ENCODE data around the gene SYNPO2.
"Not testable (repeated sequence)": the region's sequence is repeated elsewhere in the genome, so short reads cannot be mapped to it uniquely, and the experiment has no call there.

SYNPO2 gene

GRCh38 chr4:119048446-119048845, 159.8 kb downstream of the SYNPO2 start:
- no peak for ATAC-seq
- H3K27ac Mint-ChIP-seq, result no peak overlapping the region
- H3K4me3 Mint-ChIP-seq, result no peak overlapping the region
- no peaks in the 10 kb centered on the region for H3K36me3 Mint-ChIP-seq
- H3K27me3 Mint-ChIP-seq, result peaks cover 9% of the 10 kb centered on the region
- no peaks in the 10 kb centered on the region for H3K9me3 Mint-ChIP-seq
- no peaks in the 10 kb centered on the region for H3K4me1 Mint-ChIP-seq

GRCh38 chr4:119049342-119049741, 160.7 kb downstream of the SYNPO2 start:
- no peak overlapping the region for H3K4me3 Mint-ChIP-seq
- H3K27me3 Mint-ChIP-seq, result peaks cover 9% of the 10 kb centered on the region
- no peaks in the 10 kb centered on the region for H3K4me1 Mint-ChIP-seq
- H3K27ac Mint-ChIP-seq, result no peak overlapping the region
- H3K9me3 Mint-ChIP-seq, result no peaks in the 10 kb centered on the region
- no peaks in the 10 kb centered on the region for H3K36me3 Mint-ChIP-seq
- ATAC-seq, result no peak

DNA sequence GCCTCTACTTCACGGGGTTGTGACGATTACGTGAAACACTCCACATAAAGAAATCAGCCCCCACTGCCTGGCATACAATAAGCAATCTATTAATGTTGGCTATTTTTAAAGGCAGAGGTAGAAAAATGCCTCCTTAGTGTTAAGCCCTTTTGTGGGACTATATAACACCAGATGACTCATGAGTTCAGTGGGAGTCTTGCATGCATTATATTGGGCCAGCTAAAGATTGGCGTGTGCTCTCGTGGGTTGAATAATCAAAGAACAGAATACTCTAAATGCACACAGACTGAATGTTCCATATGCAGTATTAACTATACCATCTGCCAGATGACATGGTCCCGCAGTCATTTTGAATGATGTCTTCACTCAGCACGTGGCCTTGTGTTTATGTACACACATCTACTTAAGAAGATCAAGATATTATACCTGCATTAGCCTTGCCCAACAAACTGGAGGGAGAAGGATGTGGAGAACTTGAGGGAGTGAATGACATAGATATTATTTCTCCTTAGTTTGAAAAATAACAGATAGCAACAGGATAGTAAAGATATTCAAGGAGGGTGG, 162.0 kb downstream of the SYNPO2 start:
- H3K9me3 Mint-ChIP-seq, result no peaks in the 10 kb centered on the region
- peaks cover 9% of the 10 kb centered on the region for H3K27me3 Mint-ChIP-seq
- no peak overlapping the region for H3K4me3 Mint-ChIP-seq
- no peak overlapping the region for H3K27ac Mint-ChIP-seq
- H3K4me1 Mint-ChIP-seq, result no peaks in the 10 kb centered on the region
- ATAC-seq, result no peak
- no peaks in the 10 kb centered on the region for H3K36me3 Mint-ChIP-seq

- no peaks in the 10 kb centered on the region for H3K36me3 Mint-ChIP-seq
- no peak for ATAC-seq
- H3K9me3 Mint-ChIP-seq, result no peaks in the 10 kb centered on the region
- H3K4me3 Mint-ChIP-seq, result no peak overlapping the region
- H3K27ac Mint-ChIP-seq, result no peak overlapping the region
- H3K27me3 Mint-ChIP-seq, result peaks cover 9% of the 10 kb centered on the region
- no peaks in the 10 kb centered on the region for H3K4me1 Mint-ChIP-seq
Observed at GRCh38 chr4:119053245-119053644, 164.6 kb downstream of the SYNPO2 start.

DNA sequence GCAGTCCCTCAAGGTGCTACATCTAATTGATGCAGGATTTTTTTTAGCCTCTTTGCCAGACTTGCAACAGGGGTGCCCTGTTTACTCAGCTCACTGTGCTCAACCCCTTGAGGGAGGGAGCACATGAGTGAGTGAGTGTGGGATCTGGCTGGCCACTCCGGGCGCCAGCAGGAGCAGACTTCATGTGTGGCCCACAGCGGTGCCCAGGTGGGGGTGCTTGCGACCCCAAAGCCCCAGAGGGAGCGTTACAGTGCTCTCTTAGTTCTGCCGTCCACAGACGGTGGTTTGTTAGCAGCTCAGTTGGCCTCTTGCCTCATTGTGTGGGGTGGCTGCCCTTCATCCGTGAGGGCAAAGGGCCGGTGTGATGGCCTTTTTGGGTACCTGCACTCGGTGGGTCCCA, 165.3 kb downstream of the SYNPO2 start:
- Mint-ChIP-seq H3K27me3 (peaks cover 9% of the 10 kb centered on the region), H3K27ac (no peak overlapping the region), H3K4me3 (no peak overlapping the region), H3K9me3 (no peaks in the 10 kb centered on the region), H3K4me1 (no peaks in the 10 kb centered on the region), H3K36me3 (no peaks in the 10 kb centered on the region)
- peak; percentile 49 for ATAC-seq

GRCh38 chr4:119057417-119057816, 168.8 kb downstream of the SYNPO2 start:
- H3K36me3 Mint-ChIP-seq, result no peaks in the 10 kb centered on the region
- no peaks in the 10 kb centered on the region for H3K9me3 Mint-ChIP-seq
- H3K27ac Mint-ChIP-seq, result no peak overlapping the region
- no peak overlapping the region for H3K4me3 Mint-ChIP-seq
- no peak for ATAC-seq
- H3K4me1 Mint-ChIP-seq, result no peaks in the 10 kb centered on the region
- H3K27me3 Mint-ChIP-seq, result no peaks in the 10 kb centered on the region

- Mint-ChIP-seq H3K4me3 (no peak overlapping the region), H3K4me1 (no peaks in the 10 kb centered on the region), H3K27ac (no peak overlapping the region), H3K36me3 (no peaks in the 10 kb centered on the region), H3K27me3 (no peaks in the 10 kb centered on the region), H3K9me3 (no peaks in the 10 kb centered on the region)
- ATAC-seq, result no peak
Observed at GRCh38 chr4:119059221-119059620, 170.6 kb downstream of the SYNPO2 start.

DNA sequence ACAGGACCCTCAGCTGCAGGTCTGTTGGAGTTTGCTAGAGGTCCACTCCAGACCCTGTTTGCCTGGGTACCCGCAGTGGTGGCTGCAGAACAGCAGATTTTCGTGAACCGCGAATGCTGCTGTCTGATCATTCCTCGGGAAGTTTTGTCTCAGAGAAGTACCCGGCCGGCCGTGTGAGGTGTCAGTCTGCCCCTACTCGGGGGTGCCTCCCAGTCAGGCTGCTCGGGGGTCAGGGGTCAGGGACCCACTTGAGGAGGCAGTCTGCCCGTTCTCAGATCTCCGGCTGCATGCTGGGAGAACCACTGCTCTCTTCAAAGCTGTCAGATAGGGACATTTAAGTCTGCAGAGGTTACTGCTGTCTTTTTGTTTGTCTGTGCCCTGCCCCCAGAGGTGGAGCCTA, 178.5 kb downstream of the SYNPO2 start:
- H3K27me3 Mint-ChIP-seq, result peaks cover 34% of the 10 kb centered on the region
- not testable (repeated sequence) for H3K4me1 Mint-ChIP-seq, H3K9me3 Mint-ChIP-seq, H3K4me3 Mint-ChIP-seq, H3K27ac Mint-ChIP-seq, ATAC-seq, H3K36me3 Mint-ChIP-seq

DNA sequence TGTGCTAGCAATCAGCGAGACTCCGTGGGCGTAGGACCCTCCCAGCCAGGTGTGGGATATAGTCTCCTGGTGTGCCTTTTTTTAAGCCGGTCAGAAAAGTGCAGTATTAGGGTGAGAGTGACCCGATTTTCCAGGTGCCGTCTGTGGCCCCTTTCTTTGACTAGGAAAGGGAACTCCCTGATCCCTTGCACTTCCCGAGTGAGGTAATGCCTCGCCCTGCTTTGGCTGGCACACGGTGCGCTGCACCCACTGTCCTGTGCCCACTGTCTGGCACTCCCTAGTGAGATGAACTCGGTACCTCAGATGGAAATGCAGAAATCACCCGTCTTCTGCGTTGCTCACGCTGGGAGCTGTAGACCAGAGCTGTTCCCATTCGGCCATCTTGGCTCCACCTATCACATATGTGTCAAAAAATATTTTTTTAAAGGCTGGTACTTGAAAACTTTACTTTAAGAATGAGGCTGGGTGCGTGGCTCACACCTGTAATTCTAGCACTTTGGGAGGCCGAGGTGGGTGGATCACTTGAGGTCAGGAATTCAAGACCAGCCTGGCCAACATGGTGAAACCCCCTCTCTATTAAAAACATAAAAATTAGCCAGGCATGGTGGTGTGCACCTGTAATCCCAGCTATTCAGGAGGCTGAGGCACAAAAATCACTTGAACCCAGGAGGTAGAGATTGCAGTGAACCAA, 179.2 kb downstream of the SYNPO2 start:
- ATAC-seq, H3K4me1 Mint-ChIP-seq, H3K36me3 Mint-ChIP-seq, H3K27ac Mint-ChIP-seq, H3K4me3 Mint-ChIP-seq, H3K9me3 Mint-ChIP-seq: not testable (repeated sequence)
- H3K27me3 Mint-ChIP-seq, result peaks cover 35% of the 10 kb centered on the region

GRCh38 chr4:119068529-119068962, 179.9 kb downstream of the SYNPO2 start:
- Mint-ChIP-seq H3K27me3 (peaks cover 42% of the 10 kb centered on the region), H3K36me3 (no peaks in the 10 kb centered on the region), H3K27ac (no peak overlapping the region), H3K4me3 (no peak overlapping the region), H3K9me3 (peaks cover 3% of the 10 kb centered on the region), H3K4me1 (no peaks in the 10 kb centered on the region)
- no peak for ATAC-seq

- Mint-ChIP-seq H3K27ac (no peak overlapping the region), H3K4me3 (no peak overlapping the region), H3K36me3 (no peaks in the 10 kb centered on the region), H3K4me1 (no peaks in the 10 kb centered on the region), H3K9me3 (peaks cover 3% of the 10 kb centered on the region), H3K27me3 (peaks cover 46% of the 10 kb centered on the region)
- no peak for ATAC-seq
Observed at GRCh38 chr4:119070301-119070700, 181.6 kb downstream of the SYNPO2 start.

DNA sequence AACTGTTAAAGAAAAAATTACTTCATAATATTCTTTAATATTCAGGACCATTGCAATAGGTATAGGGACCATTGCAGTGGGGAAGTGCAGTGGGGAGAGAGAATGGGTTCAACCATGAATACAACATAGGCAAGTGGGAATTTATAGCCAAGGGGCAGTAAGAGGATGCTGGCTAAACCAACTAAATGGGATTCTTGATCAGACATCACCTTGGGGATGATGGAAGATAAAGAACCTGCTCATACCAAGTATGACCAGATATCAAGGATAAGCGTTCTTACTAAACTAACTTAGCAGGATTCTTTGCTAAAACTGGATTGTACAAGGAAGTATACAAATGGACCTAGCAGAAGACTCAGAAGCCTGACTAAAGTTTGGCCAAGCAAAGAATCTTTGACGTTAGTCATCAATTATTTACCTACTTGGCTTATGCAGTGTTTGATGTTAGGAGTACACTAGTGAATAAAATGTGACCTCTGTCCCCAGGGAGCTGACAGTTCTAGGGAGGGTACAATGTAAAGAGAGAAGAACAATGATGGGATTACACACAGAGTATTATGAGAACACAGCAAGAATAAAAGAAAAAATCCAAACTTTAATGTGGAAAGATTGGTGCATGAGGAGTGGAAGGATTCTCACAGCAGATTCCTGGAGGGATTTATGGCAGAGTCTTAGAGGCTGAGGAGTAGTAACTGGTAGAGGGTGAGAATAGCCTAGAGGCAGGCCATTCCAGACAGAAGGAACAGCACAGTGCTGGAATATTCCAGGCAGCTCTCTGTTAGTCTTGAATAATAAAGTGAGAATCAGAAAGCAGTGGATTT, 192.3 kb downstream of the SYNPO2 start:
- H3K36me3 Mint-ChIP-seq, result no peaks in the 10 kb centered on the region
- H3K9me3 Mint-ChIP-seq, result peaks cover 3% of the 10 kb centered on the region
- H3K27ac Mint-ChIP-seq, result no peak overlapping the region
- H3K4me3 Mint-ChIP-seq, result no peak overlapping the region
- H3K27me3 Mint-ChIP-seq, result peaks cover 6% of the 10 kb centered on the region
- ATAC-seq, result no peak
- H3K4me1 Mint-ChIP-seq, result peaks cover 9% of the 10 kb centered on the region

DNA sequence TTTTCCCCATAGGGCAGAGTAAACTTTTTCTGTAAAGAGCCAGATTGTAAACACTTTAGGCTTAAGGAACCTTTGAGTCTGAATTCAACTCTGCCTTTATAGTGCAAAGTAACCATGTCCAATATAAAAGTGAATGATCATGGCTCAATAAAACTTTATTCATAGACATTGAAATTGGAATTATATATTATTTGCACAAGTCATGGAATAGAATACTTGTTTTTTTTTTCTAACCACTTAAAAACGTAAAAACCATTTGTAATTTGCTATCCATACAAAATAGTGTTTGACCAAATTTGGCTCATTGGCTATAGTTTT, 192.8 kb downstream of the SYNPO2 start:
- ATAC-seq, result no peak

DNA sequence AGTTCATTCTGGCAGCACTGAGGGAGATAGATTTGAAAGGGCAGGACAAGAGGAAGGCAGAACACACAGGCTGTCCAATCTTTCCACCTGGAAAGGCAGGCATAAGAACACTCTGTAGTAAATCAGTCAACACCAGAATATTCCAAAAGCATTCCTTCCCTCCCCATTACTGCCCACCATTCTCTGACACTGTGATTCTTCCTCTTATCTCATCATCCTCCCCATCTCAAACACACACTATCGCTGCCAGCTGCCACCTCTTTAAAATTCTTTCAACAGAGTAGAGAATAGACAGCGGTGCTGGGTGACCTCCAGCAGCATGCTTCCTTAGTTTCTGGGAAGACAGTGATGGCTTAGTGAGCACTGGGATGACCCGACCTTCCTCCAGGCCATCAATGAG, 193.3 kb downstream of the SYNPO2 start:
- H3K4me1 Mint-ChIP-seq, result peaks cover 9% of the 10 kb centered on the region
- no peak overlapping the region for H3K4me3 Mint-ChIP-seq
- H3K27ac Mint-ChIP-seq, result no peak overlapping the region
- peaks cover 3% of the 10 kb centered on the region for H3K9me3 Mint-ChIP-seq
- no peaks in the 10 kb centered on the region for H3K36me3 Mint-ChIP-seq
- H3K27me3 Mint-ChIP-seq, result no peaks in the 10 kb centered on the region
- ATAC-seq, result no peak

More for the DNA sequence above, 192.8 kb downstream of the SYNPO2 start:
- peaks cover 4% of the 10 kb centered on the region for H3K27me3 Mint-ChIP-seq
- H3K9me3 Mint-ChIP-seq, result peaks cover 3% of the 10 kb centered on the region
- peaks cover 9% of the 10 kb centered on the region for H3K4me1 Mint-ChIP-seq
- no peak overlapping the region for H3K4me3 Mint-ChIP-seq
- no peaks in the 10 kb centered on the region for H3K36me3 Mint-ChIP-seq
- H3K27ac Mint-ChIP-seq, result no peak overlapping the region

DNA sequence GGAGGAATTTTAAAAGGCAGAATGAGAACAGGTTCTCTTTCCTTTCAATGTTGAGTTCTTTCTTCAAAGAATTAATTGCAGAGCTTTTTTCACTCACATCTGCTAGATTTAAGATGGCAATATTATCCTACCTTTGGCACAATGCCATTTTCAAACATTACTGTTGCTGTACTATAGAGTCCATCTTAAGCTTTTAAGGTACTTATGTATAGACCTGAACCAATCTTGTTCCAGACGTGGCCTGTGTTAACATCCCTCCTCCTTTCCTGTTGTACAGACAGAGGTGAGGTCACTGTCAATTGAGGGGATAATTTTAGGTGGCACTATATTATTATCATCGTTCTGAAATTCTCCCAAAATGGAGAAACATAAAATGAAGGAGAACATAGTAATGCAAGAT, 194.0 kb downstream of the SYNPO2 start:
- Mint-ChIP-seq H3K9me3 (peaks cover 3% of the 10 kb centered on the region), H3K27ac (no peak overlapping the region), H3K36me3 (no peaks in the 10 kb centered on the region), H3K27me3 (no peaks in the 10 kb centered on the region), H3K4me1 (peaks cover 9% of the 10 kb centered on the region), H3K4me3 (no peak overlapping the region)
- no peak for ATAC-seq

GRCh38 chr4:119084513-119084912, 195.9 kb downstream of the SYNPO2 start:
- no peak overlapping the region for H3K27ac Mint-ChIP-seq
- no peak for ATAC-seq
- no peaks in the 10 kb centered on the region for H3K36me3 Mint-ChIP-seq
- H3K4me3 Mint-ChIP-seq, result no peak overlapping the region
- H3K9me3 Mint-ChIP-seq, result peaks cover 3% of the 10 kb centered on the region
- peaks cover 9% of the 10 kb centered on the region for H3K4me1 Mint-ChIP-seq
- H3K27me3 Mint-ChIP-seq, result no peaks in the 10 kb centered on the region
